GM12878 (cell line): ENCODE data around the gene L3MBTL1.

Experiments used
- CBX3 ChIP-seq: fragments of 200-600 bp; sonication (generic); IDR thresholded peaks from 2 replicates; pipeline ENCODE4 v1.6.1; 2016; ENCODE audit warnings: low read depth, borderline replicate concordance
- IKZF1 ChIP-seq: fragments of 450-650 bp; conservative IDR thresholded peaks from 2 replicates; pipeline ENCODE4 v1.6.1; 2017; ENCODE audit warnings: antibody characterized with exemption, mild to moderate bottlenecking
- POLR2A ChIP-seq: IDR thresholded peaks from 2 replicates; pipeline ENCODE4 v1.6.1; 2011; ENCODE audit warnings: low read depth, mild to moderate bottlenecking, low read length
- RB1 ChIP-seq: fragments of 450-650 bp; formaldehyde crosslinking; IDR thresholded peaks from 2 replicates; pipeline ENCODE4 v1.6.1; 2017; ENCODE audit warnings: mild to moderate bottlenecking, borderline replicate concordance
- TCF7 ChIP-seq: IDR thresholded peaks from 2 replicates; pipeline ENCODE4 v1.6.1; 2014; ENCODE audit warnings: antibody characterized with exemption, borderline replicate concordance
- ZBTB4 ChIP-seq: fragments of 450-650 bp; formaldehyde crosslinking; IDR thresholded peaks from 2 replicates; pipeline ENCODE4 v1.4.0; 2022; ENCODE audit warnings: mild to moderate bottlenecking, moderate library complexity
- ZSCAN29 ChIP-seq: fragments of 450-650 bp; IDR thresholded peaks from 2 replicates; pipeline ENCODE4 v1.6.1; 2017; ENCODE audit warnings: mild to moderate bottlenecking, moderate library complexity
- TF ChIP-seq, protein P1 (sequence below), 3 experiments: IDR thresholded peaks in 2 of 3; conservative IDR thresholded peaks in 1 of 3; 2 replicates each; pipeline ENCODE4 v1.5.1; 2011; ENCODE audit warnings: low read depth in 3 of 3, low read length in 3 of 3, mild to moderate bottlenecking in 3 of 3, control low read depth in 2 of 3, moderate library complexity in 2 of 3, inconsistent platforms in 1 of 3, mixed read lengths in 1 of 3; ENCODE audit not compliant: control insufficient read depth in 2 of 3, insufficient read depth in 1 of 3; ENCODE audit errors: extremely low read depth in 1 of 3

- TF ChIP-seq ZBTB4 (no peak), RB1 (no peak), POLR2A (no peak), TCF7 (no peak), IKZF1 (no peak), CBX3 (no peak), ZSCAN29 (no peak)
- TF ChIP-seq, protein P1, sequence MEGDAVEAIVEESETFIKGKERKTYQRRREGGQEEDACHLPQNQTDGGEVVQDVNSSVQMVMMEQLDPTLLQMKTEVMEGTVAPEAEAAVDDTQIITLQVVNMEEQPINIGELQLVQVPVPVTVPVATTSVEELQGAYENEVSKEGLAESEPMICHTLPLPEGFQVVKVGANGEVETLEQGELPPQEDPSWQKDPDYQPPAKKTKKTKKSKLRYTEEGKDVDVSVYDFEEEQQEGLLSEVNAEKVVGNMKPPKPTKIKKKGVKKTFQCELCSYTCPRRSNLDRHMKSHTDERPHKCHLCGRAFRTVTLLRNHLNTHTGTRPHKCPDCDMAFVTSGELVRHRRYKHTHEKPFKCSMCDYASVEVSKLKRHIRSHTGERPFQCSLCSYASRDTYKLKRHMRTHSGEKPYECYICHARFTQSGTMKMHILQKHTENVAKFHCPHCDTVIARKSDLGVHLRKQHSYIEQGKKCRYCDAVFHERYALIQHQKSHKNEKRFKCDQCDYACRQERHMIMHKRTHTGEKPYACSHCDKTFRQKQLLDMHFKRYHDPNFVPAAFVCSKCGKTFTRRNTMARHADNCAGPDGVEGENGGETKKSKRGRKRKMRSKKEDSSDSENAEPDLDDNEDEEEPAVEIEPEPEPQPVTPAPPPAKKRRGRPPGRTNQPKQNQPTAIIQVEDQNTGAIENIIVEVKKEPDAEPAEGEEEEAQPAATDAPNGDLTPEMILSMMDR (IDR thresholded peaks at IDR 0.05 in 2 of 3, conservative IDR thresholded peaks at IDR 0.05 in 1 of 3; ENCODE audit: control insufficient read depth in 2 of 3, extremely low read depth in 1 of 3, insufficient read depth in 1 of 3, low read depth in 3 of 3, low read length in 3 of 3) = no peak
Observed at GRCh38 chr20:43583982-43584432, 76.5 kb downstream of the L3MBTL1 start.
